NCI-H2196 (cell line): ENCODE data around the gene KRTAP15-1.

Source experiments
- DNase-seq: peaks from one replicate; lab custom pipeline; 2025; ENCODE audit not compliant: unreplicated experiment; lab: John Stamatoyannopoulos, UW

The KRTAP15-1 gene

DNA sequence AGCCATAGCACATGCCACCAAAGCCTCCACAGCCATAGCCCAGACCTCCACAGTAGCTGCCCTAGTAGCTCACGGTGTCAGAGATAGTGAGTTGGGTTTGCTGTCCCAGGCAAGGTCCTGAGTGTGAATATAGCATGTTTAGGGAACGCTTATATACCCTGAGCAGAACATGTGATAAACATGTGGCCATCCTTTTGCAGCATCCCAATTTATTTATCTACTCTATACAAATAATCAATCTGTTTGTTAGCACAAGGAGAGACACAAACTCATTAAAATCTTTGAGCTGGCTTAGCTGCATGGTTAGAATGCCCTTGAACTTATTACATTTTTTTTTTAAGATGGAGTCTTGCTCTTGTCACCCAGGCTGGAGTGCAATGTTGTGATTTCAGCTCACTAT, 47.3 kb downstream of the KRTAP15-1 start, which contains the start of gene KRTAP19-2:
TSS of gene KRTAP19-2 (minus strand) at position 101 of the 400 bp plus-strand sequence. CDS start at position 13, 88 bp downstream.
- no peak for DNase-seq
